Suprapubic skin (tissue), 4 donors: ENCODE measurements around the gene BAHCC1. TPM values are rescaled to one million over a fixed set of nuclear protein-coding genes. Genes with fewer than 3 reads are reported as not detected.

Experiments used
- DNase-seq, 2 donors: peaks; one replicate each; pipeline ENCODE4 v3.0.0-alpha.2; 2019; ENCODE audit warnings: low spot score in 2 of 2
- H3K27ac ChIP-seq: fragments of 200-600 bp; sonication (generic); one replicate; pipeline ENCODE4 v1.5.1; 2019
- H3K27me3 ChIP-seq: fragments of 200-600 bp; sonication (generic); one replicate; pipeline ENCODE4 v1.5.1; 2019
- H3K36me3 ChIP-seq: fragments of 200-600 bp; sonication (generic); one replicate; pipeline ENCODE4 v1.5.1; 2019
- H3K4me1 ChIP-seq: fragments of 200-600 bp; sonication (generic); one replicate; pipeline ENCODE4 v1.5.1; 2019
- H3K4me3 ChIP-seq: fragments of 200-600 bp; sonication (generic); one replicate; pipeline ENCODE4 v1.5.1; 2019; ENCODE audit warnings: mild to moderate bottlenecking
- H3K9me3 ChIP-seq: fragments of 200-600 bp; sonication (generic); one replicate; pipeline ENCODE4 v1.5.1; 2019
- CTCF ChIP-seq, 2 donors: fragments of 200-600 bp in 1 of 2; fragments of 450-650 bp in 1 of 2; sonication (generic) in 1 of 2; IDR thresholded peaks; one replicate each; pipeline ENCODE4 v1.5.1; 2016 to 2019; ENCODE audit warnings: antibody characterized with exemption in 2 of 2, mild to moderate bottlenecking in 1 of 2, moderate library complexity in 1 of 2
- EP300 ChIP-seq: sonication (generic); formaldehyde crosslinking; IDR thresholded peaks from one replicate; pipeline ENCODE4 v1.6.1; 2017; ENCODE audit warnings: antibody characterized with exemption
- POLR2A ChIP-seq, 2 donors: fragments of 450-650 bp; IDR thresholded peaks; one replicate each; pipeline ENCODE4 v1.6.1; 2017; ENCODE audit warnings: antibody characterized with exemption in 2 of 2, mild to moderate bottlenecking in 2 of 2, moderate library complexity in 2 of 2
- POLR2AphosphoS5 ChIP-seq, 3 donors: sonication (generic); formaldehyde crosslinking; IDR thresholded peaks; one replicate each; pipeline ENCODE4 v1.6.1; 2017; ENCODE audit warnings: antibody characterized with exemption in 3 of 3
- WGBS: methylation state at CpG from one replicate; pipeline ENCODE4 v1.1.5; 2018; 5-methylcytosine and 5-hydroxymethylcytosine counted together
- total RNA-seq, 4 donors: library from RNA; depleted of rRNA; stranded (reverse); fragments of >200 nt; gene quantifications; one replicate each; pipeline ENCODE4 v1.1.0, GENCODE V29; 2016

BAHCC1 gene
- total RNA-seq, 4 donors from 2014 or later, result 4.5 to 19.3 (median 12.2) TPM

DNA sequence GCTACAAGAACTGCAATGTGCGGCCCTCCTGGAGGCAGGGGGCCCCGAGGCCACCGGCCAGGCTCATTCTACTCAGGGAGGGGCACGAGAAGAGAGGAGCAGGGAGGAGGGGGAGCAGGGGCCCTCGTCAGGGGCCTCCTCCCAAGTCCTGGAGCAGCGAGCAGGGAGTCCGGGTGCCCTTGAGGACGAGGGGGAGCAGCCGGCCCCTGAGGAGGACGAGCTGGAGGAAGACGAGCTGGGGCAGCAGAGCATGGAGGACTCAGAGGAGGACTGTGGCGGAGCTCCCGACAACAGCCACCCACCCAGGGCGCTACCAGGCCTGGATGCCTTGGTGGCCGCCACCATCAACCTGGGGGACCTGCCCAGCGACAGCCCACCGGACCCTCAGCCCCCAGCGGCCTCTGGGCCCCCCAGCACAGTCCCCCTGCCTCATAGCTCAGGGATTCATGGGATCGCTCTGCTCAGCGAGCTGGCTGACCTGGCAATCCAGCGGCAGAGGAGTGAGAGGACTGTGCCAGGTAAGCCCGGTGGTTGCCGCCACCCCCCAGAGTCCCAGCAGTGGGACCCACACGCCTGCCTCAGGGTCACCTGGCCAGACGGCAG lies 52.2 kb downstream of the BAHCC1 start:
- Histone ChIP-seq H3K27ac (no peak overlapping the region), H3K9me3 (no peaks in the 10 kb centered on the region), H3K4me1 (no peaks in the 10 kb centered on the region), H3K4me3 (no peak overlapping the region), H3K36me3 (peaks cover 41% of the 10 kb centered on the region), H3K27me3 (no peaks in the 10 kb centered on the region)
- DNase-seq, result no peak
- TF ChIP-seq POLR2AphosphoS5 (IDR thresholded peaks at IDR 0.05) (no peak), CTCF (IDR thresholded peaks at IDR 0.05) (no peak), EP300 (no peak), POLR2A (IDR thresholded peaks at IDR 0.05) (no peak)
- 90% methylated on average over 8 of the region's 25 CpGs for WGBS

GRCh38 chr17:81448442-81448841 lies 53.2 kb downstream of the BAHCC1 start:
- H3K4me3 ChIP-seq, result no peak overlapping the region
- WGBS, result 83% methylated on average over 14 of the region's 25 CpGs
- H3K36me3 ChIP-seq, result peaks cover 39% of the 10 kb centered on the region
- H3K27ac ChIP-seq, result no peak overlapping the region
- no peaks in the 10 kb centered on the region for H3K9me3 ChIP-seq
- H3K4me1 ChIP-seq, result no peaks in the 10 kb centered on the region
- no peak for TF ChIP-seq CTCF (IDR thresholded peaks at IDR 0.05)
- TF ChIP-seq EP300, result no peak
- no peak for TF ChIP-seq POLR2A (IDR thresholded peaks at IDR 0.05)
- TF ChIP-seq POLR2AphosphoS5 (IDR thresholded peaks at IDR 0.05), result no peak
- H3K27me3 ChIP-seq, result no peaks in the 10 kb centered on the region
- no peak for DNase-seq

GRCh38 chr17:81448950-81449349 lies 53.7 kb downstream of the BAHCC1 start:
- Histone ChIP-seq H3K27me3 (no peaks in the 10 kb centered on the region), H3K27ac (no peak overlapping the region), H3K9me3 (no peaks in the 10 kb centered on the region), H3K4me3 (no peak overlapping the region), H3K4me1 (no peaks in the 10 kb centered on the region), H3K36me3 (peaks cover 36% of the 10 kb centered on the region)
- no peak for DNase-seq
- TF ChIP-seq EP300, result no peak
- no peak for TF ChIP-seq POLR2A (IDR thresholded peaks at IDR 0.05)
- TF ChIP-seq POLR2AphosphoS5 (IDR thresholded peaks at IDR 0.05), result no peak
- no peak for TF ChIP-seq CTCF (IDR thresholded peaks at IDR 0.05)
- WGBS, result 81% methylated on average over 10 of the region's 12 CpGs

DNA sequence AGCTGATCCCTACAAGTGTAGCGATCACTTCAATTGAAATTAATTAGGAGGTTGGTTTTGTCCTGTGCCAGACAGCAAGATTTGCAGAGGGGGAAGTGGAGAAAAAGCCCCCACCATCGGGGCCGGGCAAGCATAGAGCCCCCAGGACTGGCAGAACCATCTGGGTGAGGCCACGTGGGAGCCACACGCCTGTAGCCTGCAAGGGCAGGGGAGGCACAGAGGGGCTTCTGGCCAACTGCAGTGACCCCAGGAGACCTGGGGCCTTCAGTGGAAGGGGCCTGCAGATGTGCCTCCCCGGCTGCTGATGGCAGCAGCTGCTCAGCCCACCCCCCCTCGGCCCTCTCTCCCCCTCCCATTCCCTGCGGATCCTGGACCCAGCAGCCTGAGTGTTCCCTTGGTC lies 54.1 kb downstream of the BAHCC1 start:
- Histone ChIP-seq H3K4me3 (no peak overlapping the region), H3K4me1 (no peaks in the 10 kb centered on the region), H3K27ac (no peak overlapping the region), H3K27me3 (no peaks in the 10 kb centered on the region), H3K36me3 (peaks cover 36% of the 10 kb centered on the region), H3K9me3 (no peaks in the 10 kb centered on the region)
- TF ChIP-seq POLR2A (IDR thresholded peaks at IDR 0.05) (no peak), EP300 (no peak), CTCF (IDR thresholded peaks at IDR 0.05) (no peak), POLR2AphosphoS5 (IDR thresholded peaks at IDR 0.05) (no peak)
- no peak for DNase-seq
- 67% methylated on average over 7 of the region's 8 CpGs for WGBS

- no peaks in the 10 kb centered on the region for H3K9me3 ChIP-seq
- H3K4me1 ChIP-seq, result no peaks in the 10 kb centered on the region
- DNase-seq, result no peak
- H3K27ac ChIP-seq, result no peak overlapping the region
- no peaks in the 10 kb centered on the region for H3K27me3 ChIP-seq
- peaks cover 27% of the 10 kb centered on the region for H3K36me3 ChIP-seq
- WGBS, result 81% methylated on average over 6 of the region's 26 CpGs
- no peak overlapping the region for H3K4me3 ChIP-seq
- no peak for TF ChIP-seq EP300
- no peak for TF ChIP-seq POLR2AphosphoS5 (IDR thresholded peaks at IDR 0.05)
- no peak for TF ChIP-seq POLR2A (IDR thresholded peaks at IDR 0.05)
- no peak for TF ChIP-seq CTCF (IDR thresholded peaks at IDR 0.05)
These were observed 56.6 kb downstream of the BAHCC1 start for GRCh38 chr17:81451823-81452222.
